ENCODE results near the gene CYP2B6. TPM values are rescaled to one million over a fixed set of nuclear protein-coding genes. Genes with fewer than 3 reads are reported as not detected.
"Not testable (repeated sequence)": the region's sequence is repeated elsewhere in the genome, so short reads cannot be mapped to it uniquely, and the experiment has no call there.

CYP2B6 gene
- total and polyA plus RNA-seq, 2 donors (not counting 1 experiment from before 2014, with no cell fraction given): not detected

DNA sequence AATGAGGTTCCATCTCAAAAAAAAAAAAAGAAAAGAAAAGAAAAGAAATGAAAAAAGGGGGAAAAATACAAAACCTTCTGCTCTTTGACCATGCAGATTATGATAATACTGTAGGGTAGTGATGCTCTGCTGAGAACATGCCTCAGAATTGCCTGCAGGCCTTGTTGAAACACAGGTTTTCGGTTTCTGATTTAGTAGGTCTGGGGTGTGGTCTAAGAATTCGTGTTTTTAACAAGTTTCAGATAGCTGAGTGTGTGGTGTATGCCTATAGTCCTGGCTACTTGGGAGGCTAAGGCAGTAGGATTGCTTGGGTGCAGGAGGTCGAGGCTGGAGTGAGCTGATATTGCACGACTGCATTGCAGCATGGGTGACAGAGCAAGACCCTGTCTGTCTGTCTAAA is 14.9 kb upstream of the CYP2B6 start:
- TF ChIP-seq, protein P1, sequence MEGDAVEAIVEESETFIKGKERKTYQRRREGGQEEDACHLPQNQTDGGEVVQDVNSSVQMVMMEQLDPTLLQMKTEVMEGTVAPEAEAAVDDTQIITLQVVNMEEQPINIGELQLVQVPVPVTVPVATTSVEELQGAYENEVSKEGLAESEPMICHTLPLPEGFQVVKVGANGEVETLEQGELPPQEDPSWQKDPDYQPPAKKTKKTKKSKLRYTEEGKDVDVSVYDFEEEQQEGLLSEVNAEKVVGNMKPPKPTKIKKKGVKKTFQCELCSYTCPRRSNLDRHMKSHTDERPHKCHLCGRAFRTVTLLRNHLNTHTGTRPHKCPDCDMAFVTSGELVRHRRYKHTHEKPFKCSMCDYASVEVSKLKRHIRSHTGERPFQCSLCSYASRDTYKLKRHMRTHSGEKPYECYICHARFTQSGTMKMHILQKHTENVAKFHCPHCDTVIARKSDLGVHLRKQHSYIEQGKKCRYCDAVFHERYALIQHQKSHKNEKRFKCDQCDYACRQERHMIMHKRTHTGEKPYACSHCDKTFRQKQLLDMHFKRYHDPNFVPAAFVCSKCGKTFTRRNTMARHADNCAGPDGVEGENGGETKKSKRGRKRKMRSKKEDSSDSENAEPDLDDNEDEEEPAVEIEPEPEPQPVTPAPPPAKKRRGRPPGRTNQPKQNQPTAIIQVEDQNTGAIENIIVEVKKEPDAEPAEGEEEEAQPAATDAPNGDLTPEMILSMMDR (conservative IDR thresholded peaks at IDR 0.05 in 1 of 2, IDR thresholded peaks at IDR 0.05 in 1 of 2; ENCODE audit: low read depth in 1 of 2, low read length in 2 of 2): no peak
- TF ChIP-seq EZH2 (IDR thresholded peaks at IDR 0.05; ENCODE audit: low read length, missing control alignments): no peak
- Histone ChIP-seq H3K9me3 (ENCODE audit: control insufficient read depth, insufficient read depth, low read depth, low read length) (no peaks in the 10 kb centered on the region), H3K79me2 (ENCODE audit: control insufficient read depth, insufficient read depth, low read length) (no peaks in the 10 kb centered on the region), H3K27me3 (ENCODE audit: control insufficient read depth, insufficient read depth, low read length) (no peaks in the 10 kb centered on the region), H3K9ac (ENCODE audit: insufficient read depth, low read length) (no peak overlapping the region), H3K36me3 (ENCODE audit: control insufficient read depth, insufficient read depth, low read length) (no peaks in the 10 kb centered on the region), H3K27ac (ENCODE audit: insufficient read depth, low read length) (no peak overlapping the region), H4K20me1 (ENCODE audit: control insufficient read depth, extremely low read depth, insufficient read depth, low read length) (no peaks in the 10 kb centered on the region), H3K4me1 (ENCODE audit: control insufficient read depth, extremely low read depth, insufficient read depth, low read length) (no peaks in the 10 kb centered on the region), H2AFZ (ENCODE audit: low read length) (no peak overlapping the region), H3K4me2 (ENCODE audit: extremely low read depth, insufficient read depth, low read length) (no peak overlapping the region), H3K4me3 (replicated peaks in 1 of 4; ENCODE audit: control extremely low read depth in 1 of 4, insufficient read depth in 1 of 4, low read depth in 3 of 4, low read length in 4 of 4) (no peak overlapping the region)
- DNase-seq (ENCODE audit: low read depth in 2 of 2): no peak

GRCh38 chr19:40976724-40977123 is 14.4 kb upstream of the CYP2B6 start:
- Histone ChIP-seq H3K27me3 (ENCODE audit: control insufficient read depth, insufficient read depth, low read length) (no peaks in the 10 kb centered on the region), H3K79me2 (ENCODE audit: control insufficient read depth, insufficient read depth, low read length) (no peaks in the 10 kb centered on the region), H3K9ac (ENCODE audit: insufficient read depth, low read length) (no peak overlapping the region), H3K4me1 (ENCODE audit: control insufficient read depth, extremely low read depth, insufficient read depth, low read length) (no peaks in the 10 kb centered on the region), H3K9me3 (ENCODE audit: control insufficient read depth, insufficient read depth, low read depth, low read length) (no peaks in the 10 kb centered on the region), H3K36me3 (ENCODE audit: control insufficient read depth, insufficient read depth, low read length) (no peaks in the 10 kb centered on the region), H2AFZ (ENCODE audit: low read length) (no peak overlapping the region), H3K4me3 (replicated peaks in 1 of 4; ENCODE audit: control extremely low read depth in 1 of 4, insufficient read depth in 1 of 4, low read depth in 3 of 4, low read length in 4 of 4) (no peak overlapping the region), H4K20me1 (ENCODE audit: control insufficient read depth, extremely low read depth, insufficient read depth, low read length) (no peaks in the 10 kb centered on the region), H3K4me2 (ENCODE audit: extremely low read depth, insufficient read depth, low read length) (no peak overlapping the region), H3K27ac (ENCODE audit: insufficient read depth, low read length) (no peak overlapping the region)
- TF ChIP-seq EZH2 (IDR thresholded peaks at IDR 0.05; ENCODE audit: low read length, missing control alignments): no peak
- TF ChIP-seq, protein P1 (conservative IDR thresholded peaks at IDR 0.05 in 1 of 2, IDR thresholded peaks at IDR 0.05 in 1 of 2; ENCODE audit: low read depth in 1 of 2, low read length in 2 of 2): no peak
- DNase-seq (ENCODE audit: low read depth in 2 of 2): no peak

- H3K36me3 ChIP-seq (ENCODE audit: control insufficient read depth, insufficient read depth, low read length); H3K27ac ChIP-seq (ENCODE audit: insufficient read depth, low read length); H3K4me2 ChIP-seq (ENCODE audit: extremely low read depth, insufficient read depth, low read length); H3K9me3 ChIP-seq (ENCODE audit: control insufficient read depth, insufficient read depth, low read depth, low read length); H4K20me1 ChIP-seq (ENCODE audit: control insufficient read depth, extremely low read depth, insufficient read depth, low read length); DNase-seq (ENCODE audit: low read depth in 2 of 2); H3K4me3 ChIP-seq (replicated peaks in 1 of 4; ENCODE audit: control extremely low read depth in 1 of 4, insufficient read depth in 1 of 4, low read depth in 3 of 4, low read length in 4 of 4); H3K27me3 ChIP-seq (ENCODE audit: control insufficient read depth, insufficient read depth, low read length); H2AFZ ChIP-seq (ENCODE audit: low read length); H3K4me1 ChIP-seq (ENCODE audit: control insufficient read depth, extremely low read depth, insufficient read depth, low read length); H3K9ac ChIP-seq (ENCODE audit: insufficient read depth, low read length); H3K79me2 ChIP-seq (ENCODE audit: control insufficient read depth, insufficient read depth, low read length): not testable (repeated sequence)
Observed at GRCh38 chr19:40979759-40980158, 11.3 kb upstream of the CYP2B6 start.

- not testable (repeated sequence) for H4K20me1 ChIP-seq (ENCODE audit: control insufficient read depth, extremely low read depth, insufficient read depth, low read length); H3K4me2 ChIP-seq (ENCODE audit: extremely low read depth, insufficient read depth, low read length); DNase-seq (ENCODE audit: low read depth in 2 of 2); H3K36me3 ChIP-seq (ENCODE audit: control insufficient read depth, insufficient read depth, low read length); H2AFZ ChIP-seq (ENCODE audit: low read length); H3K9ac ChIP-seq (ENCODE audit: insufficient read depth, low read length); H3K4me1 ChIP-seq (ENCODE audit: control insufficient read depth, extremely low read depth, insufficient read depth, low read length); H3K9me3 ChIP-seq (ENCODE audit: control insufficient read depth, insufficient read depth, low read depth, low read length); H3K4me3 ChIP-seq (replicated peaks in 1 of 4; ENCODE audit: control extremely low read depth in 1 of 4, insufficient read depth in 1 of 4, low read depth in 3 of 4, low read length in 4 of 4); H3K27me3 ChIP-seq (ENCODE audit: control insufficient read depth, insufficient read depth, low read length); H3K79me2 ChIP-seq (ENCODE audit: control insufficient read depth, insufficient read depth, low read length); H3K27ac ChIP-seq (ENCODE audit: insufficient read depth, low read length)
Observed at GRCh38 chr19:40980743-40981442, 10.2 kb upstream of the CYP2B6 start.

All from fibroblast of lung (primary cell).